ENCODE results near the gene HOXA13.

The HOXA13 gene

DNA sequence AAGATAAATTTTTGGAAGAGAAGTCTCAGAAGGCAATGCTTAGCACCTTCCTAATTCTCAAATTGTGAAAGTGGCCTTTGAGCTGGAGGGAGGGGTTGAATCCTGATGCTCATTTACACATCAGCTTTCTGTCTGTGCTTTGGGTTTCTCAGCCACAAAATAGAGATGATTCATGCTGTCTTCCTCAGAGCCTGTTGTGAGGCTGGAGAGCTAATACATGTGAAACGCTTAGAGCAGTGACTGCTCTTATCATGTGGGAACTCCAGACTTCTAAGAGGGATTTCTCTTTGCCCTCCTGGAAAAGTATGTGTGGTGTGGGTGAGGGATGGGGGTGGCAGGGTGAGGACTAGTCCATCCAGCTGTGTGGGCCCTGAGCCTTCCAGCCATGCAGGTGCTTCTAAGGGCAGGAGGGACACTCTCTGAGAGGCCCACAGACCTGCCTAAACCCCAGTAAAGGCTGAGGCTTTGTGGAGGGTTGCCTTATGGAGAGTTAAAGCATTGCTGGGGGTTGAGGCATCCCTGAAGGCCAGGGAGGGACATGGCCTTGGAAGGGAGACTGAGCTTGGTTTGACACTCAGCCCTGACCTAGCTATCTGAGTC is 37.9 kb upstream of the HOXA13 start:
- DNase-seq (ENCODE audit: low read depth in 2 of 2), result no peak

DNA sequence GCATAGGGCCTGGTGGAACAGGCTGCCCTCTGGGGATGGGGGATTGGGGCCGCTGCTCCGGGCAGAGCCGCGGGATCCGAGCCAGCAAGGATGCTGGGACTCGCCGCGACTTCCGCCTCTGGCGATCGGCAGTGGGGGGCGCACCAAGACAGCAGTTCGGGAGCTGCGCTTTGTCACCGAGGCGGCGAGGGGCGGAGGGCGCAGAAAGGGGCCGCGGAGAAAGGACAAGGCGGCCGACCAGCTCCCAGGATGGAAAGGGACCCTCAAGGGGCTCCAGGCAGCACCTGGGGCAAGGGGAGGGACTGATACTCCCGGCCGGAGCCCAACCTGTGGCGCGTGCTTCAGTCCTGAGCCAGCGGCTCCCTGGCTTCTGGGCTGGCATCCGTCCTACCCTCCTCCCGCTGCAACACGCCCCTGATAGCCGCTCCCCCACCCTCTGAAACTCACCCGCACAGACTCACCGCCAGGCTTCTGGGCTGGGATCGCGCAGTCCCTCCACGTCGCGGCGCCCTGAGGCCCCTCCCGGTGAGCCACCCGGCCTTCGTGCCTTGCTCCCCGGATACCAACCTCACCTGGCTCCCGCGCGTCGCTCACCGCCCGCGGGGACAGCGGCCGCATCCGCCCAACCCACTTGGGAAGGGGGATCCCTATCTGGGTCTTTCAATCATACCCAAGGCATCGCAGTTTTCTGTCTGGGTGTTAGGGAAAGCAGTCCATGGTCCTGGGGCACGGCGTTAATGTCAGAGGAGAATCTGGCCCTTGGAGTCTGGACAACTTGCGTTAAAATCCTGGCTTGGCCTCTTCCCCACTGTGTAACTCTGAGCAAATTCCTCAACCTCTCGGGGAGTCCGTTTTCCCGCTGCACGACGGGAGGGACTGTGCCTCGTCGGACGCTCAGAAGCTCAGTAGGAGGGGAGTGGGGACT is 35.8 kb upstream of the HOXA13 start:
- no peak for DNase-seq (ENCODE audit: low read depth in 2 of 2)

DNA sequence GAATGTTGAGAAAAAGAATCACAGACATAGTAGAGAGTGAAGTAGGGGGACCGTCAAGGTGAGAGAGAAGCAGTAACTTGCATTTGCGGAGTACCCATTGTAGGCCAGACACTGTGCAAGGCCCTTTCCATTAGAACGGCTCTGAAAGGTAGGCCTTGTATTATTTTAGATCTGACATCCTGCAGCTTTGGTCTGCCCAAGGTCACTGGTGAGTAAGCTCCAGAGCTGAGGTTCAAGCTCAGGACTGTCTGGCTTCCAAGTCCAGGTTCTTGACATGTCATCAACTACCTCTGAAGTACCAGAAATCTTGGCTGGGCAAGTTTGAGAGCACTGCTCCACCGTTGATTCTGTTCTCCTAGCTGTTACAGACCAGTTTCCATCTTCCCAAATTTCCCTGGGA is 29.6 kb upstream of the HOXA13 start:
- DNase-seq (ENCODE audit: low read depth in 2 of 2), result no peak

DNA sequence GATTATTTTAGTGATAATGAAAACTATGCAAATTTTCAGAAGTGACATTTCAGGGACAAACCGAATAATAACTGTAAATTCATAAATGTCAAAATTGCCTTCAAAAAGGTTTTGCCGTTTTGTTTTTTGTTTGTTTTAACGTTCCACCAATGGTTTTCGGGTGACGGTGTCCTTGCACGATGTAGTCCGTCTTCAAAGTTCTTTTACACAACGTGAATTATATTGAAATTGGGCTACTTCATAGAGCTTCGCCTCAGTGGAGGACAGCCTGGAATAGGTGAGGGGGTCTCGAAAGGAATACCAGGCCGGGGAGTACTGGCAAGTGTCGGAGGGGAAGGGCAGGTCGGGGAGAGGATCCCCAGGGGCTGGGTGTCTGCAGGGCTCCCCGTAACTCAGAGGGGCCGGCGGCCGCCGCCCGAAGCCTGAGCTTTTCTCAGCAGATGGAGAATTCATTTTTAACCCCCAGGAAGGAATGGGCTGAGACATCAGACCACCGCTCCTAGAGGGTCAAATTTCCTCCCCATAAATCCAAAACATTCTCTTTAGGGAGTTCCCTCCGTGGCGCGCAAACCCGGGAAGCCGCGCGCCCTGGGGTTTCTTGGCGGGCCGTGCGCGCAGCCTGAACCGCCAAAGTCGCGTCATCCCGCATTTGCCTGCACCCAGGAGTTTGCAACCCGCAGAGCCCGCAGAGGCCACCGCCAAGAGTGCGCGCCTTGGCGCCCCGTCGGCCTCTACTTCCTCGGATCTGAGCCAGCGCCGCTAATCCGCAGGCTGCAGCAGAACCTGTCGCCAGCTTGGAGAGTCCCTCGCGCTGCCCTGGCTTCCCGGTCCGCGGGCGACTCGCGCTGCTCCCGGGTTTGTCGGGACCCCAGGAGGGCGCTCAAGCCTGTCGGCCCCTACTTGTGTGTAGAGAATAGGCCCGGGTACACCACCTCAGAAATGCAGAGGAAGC is 25.4 kb upstream of the HOXA13 start:
- no peak for DNase-seq (ENCODE audit: low read depth in 2 of 2)

DNA sequence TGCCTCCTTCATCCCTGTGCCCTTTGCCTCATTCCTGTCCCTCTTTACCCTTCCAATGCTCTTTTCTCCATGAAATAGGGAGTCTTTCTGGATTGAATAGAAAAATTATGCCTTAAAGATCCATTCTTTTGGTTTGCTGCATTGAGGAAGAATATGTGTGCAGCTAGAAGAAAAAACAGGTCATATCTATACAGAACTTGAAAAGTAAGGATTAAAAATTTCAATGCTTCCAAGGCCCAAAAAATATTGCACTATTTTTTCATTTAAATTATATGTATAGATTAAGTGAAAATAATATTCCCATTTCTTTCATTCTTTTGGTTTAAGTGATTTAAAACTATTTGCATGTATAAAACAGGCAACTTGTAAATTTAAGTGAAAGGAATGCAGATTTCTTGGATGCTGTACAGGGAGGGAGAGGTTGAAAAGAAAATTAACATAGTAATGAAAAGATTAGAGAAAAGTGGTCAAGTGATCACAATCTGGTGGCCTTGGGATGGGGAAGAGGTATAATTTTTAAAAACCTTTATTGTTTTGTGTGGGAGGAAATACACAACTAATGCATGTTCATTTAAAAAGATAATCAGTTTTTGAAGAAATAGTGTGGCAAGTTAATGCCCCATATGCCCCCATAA is 24.2 kb upstream of the HOXA13 start:
- no peak for DNase-seq (ENCODE audit: low read depth in 2 of 2)

DNA sequence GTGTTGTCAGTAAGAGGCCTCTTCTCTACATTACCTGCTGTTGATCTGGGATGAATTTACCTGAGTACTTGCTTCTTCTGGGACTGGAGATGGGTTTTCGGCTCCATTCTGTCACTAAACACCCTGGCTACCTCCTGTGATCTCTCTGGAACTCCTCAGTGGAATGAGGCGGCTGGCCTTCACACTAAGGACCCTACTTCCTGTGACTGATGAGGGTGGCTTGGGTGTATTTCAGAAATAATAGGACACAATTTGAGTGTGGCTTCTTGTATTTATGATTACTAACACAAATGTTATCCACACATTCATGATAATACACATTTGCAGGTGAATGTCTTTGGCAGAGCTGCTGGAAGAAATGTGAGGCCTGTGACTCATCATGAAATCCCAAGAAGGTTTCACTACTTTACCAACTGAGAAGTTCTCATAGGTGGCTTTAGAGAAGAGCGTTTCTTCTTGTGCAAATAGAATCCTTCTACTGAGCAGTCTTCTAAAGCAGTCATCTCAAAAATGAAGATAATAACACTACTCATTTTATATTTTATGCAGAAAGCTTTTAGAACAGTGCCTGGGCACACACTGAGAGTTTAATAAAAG is 21.4 kb upstream of the HOXA13 start:
- DNase-seq (ENCODE audit: low read depth in 2 of 2), result no peak

DNA sequence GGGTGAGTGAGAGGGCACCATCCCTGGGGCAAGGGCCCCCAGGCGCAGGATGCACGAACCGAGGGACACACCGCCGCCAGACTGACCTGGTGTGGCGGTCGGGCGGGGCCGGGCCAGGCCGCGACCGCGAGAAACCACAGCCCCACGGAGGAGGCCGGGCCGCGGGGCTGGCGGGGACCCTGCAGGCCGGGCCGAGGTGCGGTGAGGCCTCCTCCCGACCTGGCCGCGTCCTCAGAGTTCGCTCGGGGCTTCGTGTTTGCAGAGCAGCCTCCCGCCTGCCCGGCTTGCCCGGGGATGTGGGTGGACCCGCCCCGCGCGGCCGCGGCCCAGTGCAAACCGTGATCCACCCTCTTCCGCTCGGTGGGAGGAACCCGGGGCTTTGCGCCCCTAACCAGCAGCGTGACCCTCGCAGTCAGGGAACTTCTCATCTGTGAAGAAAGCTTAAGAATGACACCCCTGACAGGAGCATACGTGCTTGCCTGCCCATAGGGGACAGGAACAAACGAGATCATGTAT is 20.6 kb upstream of the HOXA13 start:
- no peak for DNase-seq (ENCODE audit: low read depth in 2 of 2)

DNA sequence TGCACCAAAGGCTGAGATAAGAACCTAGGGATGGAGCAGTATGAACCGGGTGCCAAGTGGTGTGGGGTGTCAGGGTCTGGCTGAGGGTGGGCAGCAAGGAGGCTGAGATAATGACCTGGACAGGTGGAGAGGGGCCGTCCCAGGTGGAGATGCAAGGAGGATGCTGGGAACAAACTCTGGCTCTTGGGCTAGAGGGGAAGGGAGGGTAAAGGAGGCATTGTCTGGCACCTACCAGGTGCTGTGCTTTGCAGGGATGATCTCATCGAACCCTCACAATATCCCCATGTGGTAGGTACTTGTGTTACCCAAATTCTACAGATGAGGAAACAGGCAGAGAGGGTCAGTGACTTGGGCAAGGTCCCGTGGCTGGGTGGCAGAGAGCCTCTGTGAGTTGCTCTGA is 19.9 kb upstream of the HOXA13 start:
- DNase-seq (ENCODE audit: low read depth in 2 of 2), result no peak

DNA sequence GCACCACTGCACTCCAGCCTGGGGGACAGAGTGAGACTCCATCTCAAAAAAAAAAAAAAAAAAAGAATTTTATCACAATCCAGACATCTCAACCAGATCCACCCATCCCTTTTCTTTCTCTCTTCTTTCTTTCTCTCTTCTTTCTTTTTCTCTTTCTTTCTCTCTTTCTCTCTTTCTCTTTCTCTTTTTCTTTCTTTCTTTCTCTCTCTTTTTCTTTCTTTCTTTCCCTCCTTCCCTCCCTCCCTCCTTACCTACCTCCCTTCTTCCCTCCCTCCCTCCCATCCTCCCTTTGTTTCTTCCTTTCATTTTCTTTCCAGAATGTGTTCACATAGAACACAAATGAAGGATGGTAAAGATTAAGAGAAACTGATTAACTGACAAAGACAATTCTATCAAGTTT is 18.1 kb upstream of the HOXA13 start:
- DNase-seq (ENCODE audit: low read depth in 2 of 2), result no peak

DNA sequence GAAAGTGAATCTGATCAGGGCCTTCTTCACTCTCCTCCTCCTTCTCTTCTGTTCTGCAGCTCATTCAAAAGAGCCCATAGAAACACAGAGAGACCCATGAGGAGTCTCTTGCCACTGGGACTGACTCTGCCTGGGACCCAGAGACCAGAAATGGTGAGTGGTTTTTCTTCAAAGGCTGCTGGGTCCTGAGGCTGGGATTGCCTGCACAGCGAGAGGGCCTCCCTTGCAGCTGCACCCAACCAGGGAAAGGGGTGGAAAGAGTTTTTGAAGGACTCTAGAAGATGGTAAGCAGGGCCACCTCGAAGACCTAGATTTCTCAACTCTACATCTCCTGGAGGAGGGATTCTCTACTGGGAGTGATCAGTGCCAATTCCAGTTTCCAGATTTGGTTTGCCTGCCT is 15.5 kb upstream of the HOXA13 start:
- DNase-seq (ENCODE audit: low read depth in 2 of 2), result no peak

DNA sequence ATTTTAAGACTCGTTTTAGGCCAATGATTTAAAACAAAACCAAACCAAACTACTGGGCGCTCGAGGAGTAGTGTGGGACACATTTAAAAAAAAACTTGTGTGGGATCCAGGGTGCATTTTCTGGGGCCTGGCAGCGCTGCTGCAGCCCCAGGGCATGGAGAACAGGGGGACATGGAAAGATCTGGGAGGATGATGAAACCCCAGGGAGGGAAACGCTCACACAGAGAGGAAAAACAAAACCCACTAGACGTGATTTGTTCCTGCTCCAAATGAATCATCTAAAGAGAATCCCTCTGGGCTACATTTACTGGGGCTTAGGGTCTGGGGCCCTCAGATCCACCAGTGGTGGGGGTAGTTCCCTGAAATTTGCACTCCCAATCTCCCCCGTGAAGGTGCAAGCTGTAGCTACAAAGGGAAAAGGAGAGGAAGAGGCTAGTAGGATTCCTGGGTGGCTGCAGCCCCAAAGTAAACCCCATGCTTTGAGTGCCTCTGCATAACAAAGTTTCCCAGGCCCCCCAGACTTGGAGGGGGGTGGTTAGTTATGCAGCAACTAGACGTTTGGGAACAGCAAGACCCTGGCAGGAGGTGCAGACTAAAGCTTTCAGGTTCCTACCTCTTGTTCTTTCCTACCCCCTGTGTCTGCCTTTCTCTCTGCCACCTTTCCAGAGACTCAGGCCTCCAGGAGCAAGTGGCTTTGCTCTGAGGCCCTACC is 14.5 kb upstream of the HOXA13 start:
- DNase-seq (ENCODE audit: low read depth in 2 of 2), result no peak

DNA sequence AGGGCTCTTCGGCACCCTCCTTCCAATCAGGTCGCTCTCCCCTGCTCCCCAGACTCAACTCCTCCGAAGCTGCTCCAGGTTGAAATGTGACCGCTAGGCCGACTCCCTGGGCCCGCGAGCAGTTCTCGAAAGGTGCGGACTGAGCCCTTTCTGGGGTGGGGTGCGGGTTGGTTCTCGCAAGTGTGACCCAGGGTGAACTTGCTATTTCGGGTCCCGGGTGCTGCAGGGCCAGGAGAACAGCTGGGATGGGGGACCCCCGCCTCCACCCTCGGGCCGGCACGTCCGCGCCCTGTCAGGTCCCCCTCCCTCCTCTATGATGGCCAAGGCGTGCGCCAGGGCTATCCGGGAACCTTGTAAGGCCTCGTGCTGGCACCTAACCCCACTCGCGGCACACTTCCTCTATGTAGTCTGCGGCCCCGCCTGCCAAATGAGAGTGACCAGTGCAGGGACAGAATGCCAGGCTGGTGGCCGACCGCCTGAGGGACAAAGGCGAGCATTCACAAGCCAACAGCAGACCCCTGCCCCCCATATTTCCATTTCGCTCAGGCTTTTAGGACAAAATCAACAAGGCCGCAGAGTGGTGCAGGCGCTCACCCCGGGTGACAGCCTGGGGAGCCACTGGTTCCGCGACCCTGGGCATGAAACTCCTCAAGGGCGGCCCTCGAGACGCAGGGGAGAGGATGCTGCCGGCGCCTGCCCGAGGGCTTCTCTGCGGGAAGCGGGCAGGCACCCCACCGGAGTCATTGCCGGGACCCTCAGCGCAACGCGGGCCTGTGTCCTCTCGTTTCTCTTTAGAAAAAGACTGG is 13.7 kb upstream of the HOXA13 start:
- DNase-seq (ENCODE audit: low read depth in 2 of 2), result no peak

DNA sequence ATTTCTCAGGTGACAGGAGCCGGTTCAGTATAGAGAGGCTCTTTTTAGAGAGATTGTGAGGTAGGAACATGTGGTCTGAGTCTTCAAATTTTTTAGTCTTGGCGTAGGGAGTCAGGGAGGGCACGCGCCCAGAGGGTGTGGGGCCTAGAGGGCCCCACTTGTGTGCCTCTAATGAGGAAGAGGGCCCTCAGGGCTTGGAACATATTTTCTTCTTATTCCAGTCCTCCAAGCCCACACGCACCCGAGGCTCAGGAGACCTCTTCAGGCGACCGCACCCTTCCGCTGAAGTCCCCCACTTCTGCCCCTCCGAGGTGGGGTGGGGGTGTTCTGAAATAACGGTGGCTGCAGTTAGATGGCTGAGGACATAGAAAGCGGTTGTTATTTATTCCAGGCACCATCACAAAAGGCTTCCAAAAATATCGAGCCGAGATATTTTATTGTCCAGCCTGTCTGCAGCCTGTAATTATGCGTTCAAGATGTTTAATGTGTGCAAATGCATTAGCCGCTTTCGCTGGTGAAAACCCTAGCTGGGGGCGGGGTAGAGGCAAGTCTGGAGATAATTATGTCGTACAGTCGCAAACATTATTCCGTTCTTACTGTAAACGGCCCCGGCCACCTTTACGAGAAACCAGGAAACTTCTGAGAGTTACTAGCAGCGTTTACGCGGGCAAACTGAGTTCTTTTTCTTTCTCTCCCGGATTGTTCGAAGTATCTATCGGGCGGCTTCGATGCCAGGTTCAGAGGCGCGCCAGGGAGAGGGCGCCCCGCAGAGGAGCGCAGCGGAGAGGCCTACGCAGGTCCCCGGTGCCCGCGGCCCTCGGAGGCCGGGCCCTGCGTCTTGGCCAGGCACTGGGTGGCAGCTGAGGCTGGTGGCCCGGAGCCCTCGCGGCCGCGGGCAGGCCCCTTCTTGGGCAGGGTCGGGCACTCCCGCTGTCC is 12.9 kb upstream of the HOXA13 start:
- no peak for DNase-seq (ENCODE audit: low read depth in 2 of 2)

DNA sequence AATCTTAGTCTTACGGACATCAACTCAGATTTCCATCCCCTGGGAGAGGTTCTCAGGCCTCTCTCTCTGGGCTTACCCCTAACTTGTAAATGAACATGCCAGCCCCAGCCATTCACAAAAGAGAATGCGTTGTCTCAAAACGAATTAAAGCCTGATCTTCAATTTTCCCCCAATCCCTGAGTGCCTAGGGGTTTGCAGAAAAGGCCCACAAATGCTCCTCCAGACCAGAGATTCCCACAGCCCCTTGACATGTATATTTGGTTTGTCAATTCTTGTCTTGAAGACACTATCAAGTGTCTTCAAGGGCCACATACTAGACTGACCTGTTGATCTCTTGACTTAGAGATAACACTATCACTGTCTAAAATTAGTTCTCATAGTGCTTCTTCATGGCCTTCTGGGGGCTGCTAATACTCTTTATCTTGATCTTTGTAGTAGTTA is 11.9 kb upstream of the HOXA13 start:
- no peak for DNase-seq (ENCODE audit: low read depth in 2 of 2)

DNA sequence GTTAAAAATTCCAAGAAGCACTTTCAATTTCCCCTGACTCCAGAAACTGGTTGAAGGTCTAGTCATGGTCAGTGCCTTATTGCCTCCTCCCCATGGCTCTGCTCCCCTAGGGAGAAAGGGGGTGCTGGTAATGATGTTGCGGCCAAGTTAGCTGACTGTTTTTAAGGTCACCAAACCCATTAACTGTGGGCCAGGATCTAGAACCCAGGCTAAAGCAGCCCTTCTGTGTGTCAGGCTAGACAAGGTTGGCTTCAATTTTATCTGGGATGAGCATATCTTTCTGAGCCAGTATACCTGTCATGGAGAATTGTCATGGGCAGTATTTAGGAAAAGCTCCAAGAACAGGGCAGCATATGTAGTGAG is 11.2 kb upstream of the HOXA13 start:
- DNase-seq (ENCODE audit: low read depth in 2 of 2), result no peak

DNA sequence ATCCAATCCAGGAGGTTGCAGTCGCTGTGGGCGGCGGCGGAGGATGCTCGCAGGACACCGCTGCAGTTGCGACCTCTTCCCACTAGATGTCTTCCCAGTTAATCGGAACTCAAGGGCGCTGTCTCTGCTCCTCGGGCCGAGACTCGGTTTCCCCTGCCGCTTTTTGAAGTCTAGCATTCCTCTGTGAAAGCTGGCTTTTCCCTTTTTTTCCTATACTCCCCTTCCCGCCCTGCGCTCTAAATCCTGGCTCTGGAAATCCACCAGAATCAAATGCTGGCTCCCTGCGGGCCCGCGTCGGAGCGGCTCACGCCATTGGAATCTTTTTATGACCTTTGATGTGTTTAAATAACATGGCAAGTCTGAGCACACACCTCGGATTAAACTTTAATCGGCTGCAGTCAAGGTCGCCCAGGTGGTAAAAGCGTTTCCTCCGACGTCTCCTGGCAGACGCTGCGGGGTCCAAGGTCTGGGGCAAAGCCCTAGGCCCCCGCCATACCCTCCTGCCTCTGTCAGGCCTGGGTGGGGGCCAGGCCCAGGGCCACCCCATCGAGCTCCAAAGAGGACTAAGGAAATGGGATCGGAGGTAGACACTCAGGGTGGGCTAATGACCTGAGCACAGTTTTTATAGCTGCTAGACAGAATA is 10.7 kb upstream of the HOXA13 start:
- DNase-seq (ENCODE audit: low read depth in 2 of 2), result peak in 1 of 2 experiments; percentile 52

DNA sequence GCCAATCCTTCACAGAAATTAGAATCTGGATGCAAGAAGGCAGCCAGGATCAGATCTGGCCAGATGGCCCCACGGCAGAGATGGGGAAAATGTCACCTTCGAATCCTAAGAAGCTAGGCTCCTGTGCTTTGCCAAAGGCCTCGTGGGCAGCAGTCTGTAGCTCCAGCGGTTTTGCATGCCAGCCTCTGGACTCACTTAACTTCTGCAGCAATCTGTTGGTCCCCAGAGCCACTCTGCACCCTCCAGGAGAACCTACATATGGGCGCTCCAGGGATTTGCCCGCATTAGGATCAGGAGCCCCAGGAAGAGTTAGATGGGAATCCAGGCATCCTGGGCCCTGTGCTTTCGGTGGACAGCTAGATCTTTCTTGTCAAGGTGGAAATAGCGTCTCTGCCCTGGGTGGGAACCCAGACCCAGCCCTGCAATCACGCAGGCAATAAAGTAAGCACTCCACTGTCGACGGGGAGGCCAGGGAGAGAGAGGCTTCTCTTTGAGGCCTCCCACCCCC is 10.1 kb upstream of the HOXA13 start:
- no peak for DNase-seq (ENCODE audit: low read depth in 2 of 2)

DNA sequence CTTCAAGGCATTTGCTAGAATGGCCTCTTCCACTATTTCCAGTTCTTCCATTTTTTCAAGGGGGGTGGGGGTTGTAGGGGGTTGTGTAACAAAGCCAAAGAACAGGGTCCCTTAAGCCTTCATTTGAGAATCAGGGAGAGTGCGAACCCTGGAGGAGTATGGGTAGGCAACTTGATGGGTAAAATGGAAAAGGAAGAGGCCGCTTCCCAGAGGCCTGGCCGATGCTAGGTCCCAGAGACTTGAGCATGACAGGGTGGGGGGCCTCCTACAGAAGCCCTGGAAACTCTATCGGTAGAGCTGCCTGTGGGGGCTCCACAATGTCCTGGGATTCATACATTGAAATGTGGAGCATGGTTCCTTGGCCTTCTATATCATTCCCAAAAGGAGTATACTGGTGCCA is 9.1 kb upstream of the HOXA13 start:
- DNase-seq (ENCODE audit: low read depth in 2 of 2), result no peak
